Subcutaneous adipose tissue (tissue), 4 donors: ENCODE measurements around the gene HSD3B7. TPM values are rescaled to one million over a fixed set of nuclear protein-coding genes. Genes with fewer than 3 reads are reported as not detected.

Experiments
- CTCF ChIP-seq: fragments of 450-650 bp; IDR thresholded peaks from one replicate; pipeline ENCODE4 v1.5.1; 2016; ENCODE audit warnings: low read depth, mild to moderate bottlenecking, control low read depth, antibody characterized with exemption, moderate library complexity
- total RNA-seq, 4 donors: library from RNA; depleted of rRNA; stranded (reverse); fragments of >200 nt; gene quantifications; one replicate each; pipeline ENCODE4 v1.1.0, GENCODE V29; 2016

Gene HSD3B7
- total RNA-seq, 4 donors from 2014 or later: 18.3 to 73.8 (median 30.0) TPM

- no peak for TF ChIP-seq CTCF
Measured at GRCh38 chr16:31023627-31024226, 38.7 kb downstream of the HSD3B7 start.

- TF ChIP-seq CTCF: no peak
Measured at GRCh38 chr16:31025339-31025738, 40.3 kb downstream of the HSD3B7 start.

- TF ChIP-seq CTCF: no peak
Measured at GRCh38 chr16:31029272-31029671, 44.3 kb downstream of the HSD3B7 start.

- no peak for TF ChIP-seq CTCF
Measured at GRCh38 chr16:31031276-31031675, 46.3 kb downstream of the HSD3B7 start.

GRCh38 chr16:31032736-31033708, 48.0 kb downstream of the HSD3B7 start, which contains the start of gene STX4:
TSS of gene STX4 (plus strand) at chr16:31033558. CDS start at chr16:31033806, 248 bp downstream.
- no peak for TF ChIP-seq CTCF

- TF ChIP-seq CTCF: no peak
Measured at GRCh38 chr16:31033709-31034492, 48.9 kb downstream of the HSD3B7 start.
